Activated naive CD8-positive, alpha-beta T cell treated with anti-CD3 and anti-CD28 coated beads, Interleukin-2, amount 50 U/mL, for 24 hours (primary cell): ENCODE results near the gene FBXL13.
"Not testable (repeated sequence)": the region's sequence is repeated elsewhere in the genome, so short reads cannot be mapped to it uniquely, and the experiment has no call there.

Source experiments
- ATAC-seq: fragments of 150-1000 bp; cut with Tn5 transposase; one replicate; pipeline ENCODE4 v1.10.0; 2021
- DNase-seq: peaks from one replicate; pipeline ENCODE4 v3.0.0; 2021
- H3K27ac Mint-ChIP-seq: one replicate; pipeline ENCODE4 v1.8.0; 2021; ENCODE audit warnings: mild to moderate bottlenecking, mixed read lengths
- H3K27me3 Mint-ChIP-seq: one replicate; pipeline ENCODE4 v1.8.0; 2021; ENCODE audit warnings: mixed read lengths
- H3K36me3 Mint-ChIP-seq: one replicate; pipeline ENCODE4 v1.8.0; 2021; ENCODE audit warnings: low read depth, mixed read lengths
- H3K4me1 Mint-ChIP-seq: one replicate; pipeline ENCODE4 v1.8.0; 2021; ENCODE audit warnings: mixed read lengths
- H3K4me3 Mint-ChIP-seq: one replicate; pipeline ENCODE4 v1.8.0; 2021; ENCODE audit warnings: mild to moderate bottlenecking, moderate library complexity, mixed read lengths
- H3K9me3 Mint-ChIP-seq: one replicate; pipeline ENCODE4 v1.8.0; 2021; ENCODE audit warnings: mixed read lengths

The FBXL13 gene

DNA sequence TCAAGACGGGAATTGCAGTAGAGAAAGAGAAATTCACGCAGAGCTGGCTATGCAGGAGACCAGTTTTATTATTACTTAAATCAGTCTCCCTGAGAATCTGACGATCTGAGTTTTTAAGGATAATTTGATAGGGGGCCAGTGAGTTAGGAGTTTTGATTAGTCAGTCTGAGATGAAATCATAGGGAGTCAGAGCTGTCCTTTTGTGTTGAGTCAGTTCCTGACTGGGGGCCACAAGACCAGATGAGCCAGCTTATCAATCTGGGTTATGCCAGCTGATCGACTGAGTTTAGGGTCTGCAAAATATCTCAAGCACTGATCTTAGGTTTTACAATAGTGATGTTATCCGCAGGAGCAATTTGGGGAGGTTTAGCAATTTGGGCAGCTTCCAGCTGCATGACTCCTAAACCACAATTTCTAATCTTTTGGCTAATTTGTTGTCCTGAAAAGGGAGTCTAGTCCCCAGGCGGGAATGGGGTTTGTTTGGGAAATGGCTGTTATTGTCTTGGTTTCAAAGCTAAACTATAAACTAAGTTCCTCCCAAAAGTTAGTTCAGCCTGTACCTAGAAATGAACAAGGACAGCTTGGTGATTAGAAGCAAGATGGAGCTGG is 278.5 kb downstream of the FBXL13 start:
- H3K27me3 Mint-ChIP-seq, H3K4me3 Mint-ChIP-seq, ATAC-seq, DNase-seq, H3K4me1 Mint-ChIP-seq, H3K27ac Mint-ChIP-seq: not testable (repeated sequence)
- peaks cover 32% of the 10 kb centered on the region for H3K36me3 Mint-ChIP-seq
- peaks cover 20% of the 10 kb centered on the region for H3K9me3 Mint-ChIP-seq

DNA sequence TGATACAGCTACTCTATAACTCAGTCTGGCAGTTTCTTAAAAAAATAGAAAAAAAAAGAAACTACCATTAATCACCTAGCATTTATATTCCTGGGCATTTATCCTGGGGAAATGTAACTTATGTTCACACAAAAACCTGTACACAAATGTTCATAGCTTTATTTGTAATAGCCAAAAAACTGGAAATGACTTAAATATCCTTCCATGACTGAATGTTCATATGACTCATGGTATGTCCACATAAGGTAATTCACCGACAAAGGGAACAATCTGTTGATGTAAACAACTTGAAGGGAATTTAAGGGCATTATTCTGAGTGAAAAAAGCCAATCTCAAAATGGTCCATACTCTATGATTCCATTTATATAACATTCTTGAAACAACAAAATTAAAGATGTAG is 280.0 kb downstream of the FBXL13 start:
- not testable (repeated sequence) for H3K27ac Mint-ChIP-seq, H3K9me3 Mint-ChIP-seq, H3K4me3 Mint-ChIP-seq, DNase-seq, H3K4me1 Mint-ChIP-seq, ATAC-seq, H3K27me3 Mint-ChIP-seq
- H3K36me3 Mint-ChIP-seq = peaks cover 28% of the 10 kb centered on the region

DNA sequence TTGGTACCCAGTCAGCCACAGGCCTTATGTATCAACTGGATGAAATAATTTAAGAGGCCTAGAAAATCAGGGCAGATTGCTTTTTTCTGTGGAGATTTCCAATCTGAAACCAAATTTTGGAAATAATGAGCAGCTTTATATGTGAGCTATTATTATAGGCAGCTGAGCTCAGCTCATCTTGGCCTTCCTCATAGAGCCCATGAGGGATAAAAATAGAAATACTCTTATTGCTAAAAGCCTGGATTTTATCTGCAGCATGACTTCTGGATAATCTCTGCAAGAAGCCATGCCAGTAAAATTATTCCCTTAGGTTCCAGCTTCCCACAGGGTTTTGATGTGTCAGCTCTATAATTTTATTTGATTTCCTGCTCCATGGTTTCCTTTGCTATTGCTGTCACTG is 282.8 kb downstream of the FBXL13 start:
- H3K4me1 Mint-ChIP-seq, H3K27ac Mint-ChIP-seq, H3K27me3 Mint-ChIP-seq, ATAC-seq, H3K9me3 Mint-ChIP-seq, H3K4me3 Mint-ChIP-seq, DNase-seq: not testable (repeated sequence)
- H3K36me3 Mint-ChIP-seq = peaks cover 26% of the 10 kb centered on the region

DNA sequence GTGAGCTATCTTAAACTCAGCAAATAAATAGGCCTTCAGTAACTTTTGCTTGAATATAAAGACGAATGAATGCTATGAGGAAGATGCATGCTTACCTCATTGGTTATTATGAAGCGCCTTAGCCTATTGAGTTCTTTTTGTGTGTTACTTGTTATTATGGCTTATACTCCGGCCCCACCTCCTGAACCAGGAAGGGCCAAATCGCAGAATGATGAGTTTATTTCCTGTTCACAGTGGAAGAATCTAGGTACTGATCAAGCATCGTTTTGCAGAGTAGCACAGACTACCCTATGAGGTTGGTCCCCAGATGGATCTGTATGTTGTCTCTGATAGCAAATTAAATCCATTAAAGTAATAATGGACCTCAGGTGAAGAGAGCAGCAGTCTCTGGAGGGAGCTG is 283.2 kb downstream of the FBXL13 start:
- not testable (repeated sequence) for H3K4me1 Mint-ChIP-seq, H3K27me3 Mint-ChIP-seq, DNase-seq, H3K9me3 Mint-ChIP-seq, H3K27ac Mint-ChIP-seq, H3K4me3 Mint-ChIP-seq, ATAC-seq
- peaks cover 21% of the 10 kb centered on the region for H3K36me3 Mint-ChIP-seq

DNA sequence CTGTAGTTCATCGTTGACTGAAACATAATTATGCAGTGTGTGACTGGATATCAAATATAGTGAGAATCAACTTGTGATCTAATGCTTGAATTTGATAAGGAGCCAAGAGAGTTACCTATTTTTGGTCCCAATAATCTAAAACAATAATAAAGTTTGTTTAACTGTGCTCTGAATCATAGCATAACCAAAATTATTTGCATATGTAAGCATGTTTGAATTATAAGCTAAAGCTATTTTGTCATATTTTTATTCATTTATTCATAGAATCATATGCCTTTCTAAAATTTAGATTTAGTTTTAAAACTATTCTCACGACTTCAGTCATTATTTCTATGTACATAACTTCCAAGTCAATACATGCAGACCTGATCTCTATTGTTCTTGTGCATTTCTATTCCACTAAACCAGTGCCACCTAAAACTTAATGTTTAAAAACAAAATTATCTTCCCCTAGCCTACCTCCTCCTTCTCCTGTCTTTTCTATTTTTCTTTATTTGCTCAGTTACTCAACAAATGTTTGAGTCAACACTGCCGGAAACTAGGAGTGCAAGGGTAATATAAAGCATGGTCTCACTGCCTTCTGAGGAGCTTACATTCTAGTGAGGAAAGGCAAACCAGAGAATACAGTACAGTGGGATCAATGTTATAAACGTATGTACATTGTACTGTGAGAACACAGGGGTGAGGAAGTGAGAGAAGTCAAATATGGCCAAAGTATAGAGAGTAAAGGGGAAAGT is 284.1 kb downstream of the FBXL13 start:
- DNase-seq, H3K27me3 Mint-ChIP-seq, H3K4me3 Mint-ChIP-seq, H3K27ac Mint-ChIP-seq, H3K4me1 Mint-ChIP-seq, H3K9me3 Mint-ChIP-seq, ATAC-seq: not testable (repeated sequence)
- peaks cover 17% of the 10 kb centered on the region for H3K36me3 Mint-ChIP-seq

DNA sequence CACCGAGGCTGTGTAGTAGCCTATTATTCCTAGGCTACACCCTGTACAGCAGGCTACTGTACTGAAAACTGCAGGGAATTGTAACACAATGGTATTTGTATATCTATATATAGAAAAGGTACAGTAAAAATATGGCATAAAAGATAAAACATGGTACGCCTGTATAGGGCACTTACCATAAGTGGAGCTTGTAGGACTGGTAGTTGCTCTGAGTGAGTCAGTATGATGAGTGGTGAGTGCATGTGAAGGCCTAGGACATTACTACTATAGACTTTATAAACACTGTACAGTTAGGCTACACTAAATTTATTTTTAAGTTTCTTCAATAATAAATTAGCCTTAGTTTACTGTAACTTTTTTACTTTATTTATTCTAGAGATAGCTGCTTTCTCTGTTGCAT is 285.8 kb downstream of the FBXL13 start:
- H3K4me1 Mint-ChIP-seq, H3K27ac Mint-ChIP-seq, H3K36me3 Mint-ChIP-seq, H3K4me3 Mint-ChIP-seq, ATAC-seq, DNase-seq, H3K9me3 Mint-ChIP-seq, H3K27me3 Mint-ChIP-seq: not testable (repeated sequence)

DNA sequence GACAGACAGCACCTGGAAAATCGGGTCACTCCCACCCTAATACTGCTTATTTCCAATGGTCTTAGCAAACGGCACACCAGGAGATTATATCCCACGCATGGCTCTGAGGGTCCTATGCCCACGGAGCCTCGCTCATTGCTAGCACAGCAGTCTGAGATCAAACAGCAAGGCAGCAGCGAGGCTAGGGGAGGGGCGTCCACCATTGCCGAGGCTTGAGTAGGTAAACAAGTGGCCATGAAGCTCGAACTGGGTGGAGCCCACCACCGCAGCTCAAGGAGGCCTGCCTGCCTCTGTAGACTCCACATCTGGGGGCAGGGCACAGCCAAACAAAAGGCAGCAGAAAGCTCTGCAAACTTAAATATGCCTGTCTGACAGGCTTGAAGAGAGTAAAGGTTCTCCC is 293.7 kb downstream of the FBXL13 start:
- H3K36me3 Mint-ChIP-seq = peaks cover 15% of the 10 kb centered on the region
- not testable (repeated sequence) for H3K4me1 Mint-ChIP-seq, ATAC-seq, H3K4me3 Mint-ChIP-seq, H3K27ac Mint-ChIP-seq, H3K9me3 Mint-ChIP-seq, DNase-seq, H3K27me3 Mint-ChIP-seq

DNA sequence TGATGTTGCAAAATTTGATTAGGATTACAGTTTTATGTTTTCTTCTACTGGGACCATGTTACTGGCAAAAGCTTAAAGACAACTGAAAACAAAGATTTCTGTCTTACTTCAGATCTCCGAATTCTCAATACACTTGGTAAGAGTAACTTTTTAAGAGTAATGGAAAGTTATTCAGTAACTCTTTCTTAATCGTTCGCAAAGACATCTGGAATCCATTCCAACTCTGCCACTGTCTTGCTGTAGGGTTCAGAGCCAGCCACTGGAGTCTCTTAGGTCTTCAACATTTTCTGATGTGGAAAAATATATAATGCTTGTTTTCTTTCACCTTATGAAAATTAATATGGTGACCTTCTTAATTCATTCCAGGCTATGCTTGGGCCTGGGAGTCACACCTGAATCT is 295.9 kb downstream of the FBXL13 start:
- H3K36me3 Mint-ChIP-seq = peaks cover 15% of the 10 kb centered on the region
- not testable (repeated sequence) for H3K4me1 Mint-ChIP-seq, H3K27ac Mint-ChIP-seq, H3K4me3 Mint-ChIP-seq, DNase-seq, H3K9me3 Mint-ChIP-seq, ATAC-seq, H3K27me3 Mint-ChIP-seq

DNA sequence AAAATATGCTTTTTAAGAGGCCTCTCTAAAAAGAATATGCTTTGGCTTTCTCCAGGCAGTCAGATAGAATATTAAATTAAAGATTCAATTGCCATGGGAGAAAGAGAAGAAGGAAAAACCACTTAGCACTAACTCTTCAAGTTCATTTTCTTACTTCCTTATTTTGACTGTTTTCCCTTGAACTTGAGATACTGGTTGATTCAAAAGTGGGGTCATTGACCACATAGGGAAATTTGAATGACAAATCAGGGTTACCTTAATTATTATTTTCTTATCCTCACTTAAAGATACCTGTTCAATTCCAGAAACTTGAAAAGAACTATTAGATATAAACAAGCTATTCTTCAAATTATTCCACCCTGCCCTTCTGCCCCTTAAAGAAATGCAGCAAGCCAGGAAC is 298.4 kb downstream of the FBXL13 start:
- not testable (repeated sequence) for H3K27me3 Mint-ChIP-seq, H3K27ac Mint-ChIP-seq, ATAC-seq, DNase-seq, H3K4me3 Mint-ChIP-seq, H3K4me1 Mint-ChIP-seq, H3K9me3 Mint-ChIP-seq
- peaks cover 12% of the 10 kb centered on the region for H3K36me3 Mint-ChIP-seq

DNA sequence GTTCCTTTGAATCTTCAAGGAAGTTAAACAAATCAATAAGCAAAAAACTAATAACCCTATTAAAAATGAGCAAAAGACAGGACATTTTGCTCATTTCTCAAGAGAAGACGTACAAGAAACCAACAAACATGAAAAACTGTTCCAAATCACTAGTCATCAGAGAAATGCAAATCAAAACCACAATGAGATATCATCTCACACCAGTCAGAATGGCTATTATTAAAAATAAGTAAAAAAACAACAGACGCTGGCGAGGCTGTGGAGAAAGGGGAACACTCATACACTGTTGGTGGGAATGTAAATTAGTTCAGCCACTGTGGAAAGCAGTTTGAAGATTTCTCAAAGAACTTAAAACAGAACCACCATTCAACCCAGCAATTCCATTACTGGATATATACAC is 304.1 kb downstream of the FBXL13 start:
- not testable (repeated sequence) for H3K9me3 Mint-ChIP-seq, H3K27me3 Mint-ChIP-seq, H3K36me3 Mint-ChIP-seq, H3K4me3 Mint-ChIP-seq, H3K4me1 Mint-ChIP-seq, DNase-seq, H3K27ac Mint-ChIP-seq, ATAC-seq

DNA sequence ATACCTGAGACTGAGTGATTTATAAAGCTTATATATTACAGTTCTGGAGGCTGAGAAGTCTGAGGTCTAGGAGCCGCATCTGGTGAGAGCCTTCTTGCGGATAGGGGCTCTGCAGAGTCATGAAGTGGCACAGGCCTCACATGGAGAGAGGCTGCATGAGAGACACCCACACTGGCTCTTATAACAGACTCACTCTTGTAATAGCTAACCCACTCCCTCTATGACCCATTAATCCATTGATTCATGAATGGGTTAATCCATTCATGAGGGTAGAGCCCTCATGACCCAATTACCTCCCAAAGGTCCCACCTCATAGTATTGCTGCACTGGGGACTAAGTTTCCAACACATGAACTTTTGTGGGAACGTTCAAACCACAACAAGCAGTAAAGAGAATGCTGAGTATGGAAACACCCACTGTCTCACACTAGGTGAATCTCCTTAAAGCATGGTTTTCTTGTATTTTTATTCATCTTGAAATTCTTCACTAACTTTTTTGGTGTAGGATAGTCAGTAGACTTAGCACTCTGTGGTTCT is 304.9 kb downstream of the FBXL13 start:
- H3K9me3 Mint-ChIP-seq, H3K36me3 Mint-ChIP-seq, H3K27ac Mint-ChIP-seq, DNase-seq, H3K4me1 Mint-ChIP-seq, H3K27me3 Mint-ChIP-seq, H3K4me3 Mint-ChIP-seq: not testable (repeated sequence)
- peak; percentile 78 for ATAC-seq

DNA sequence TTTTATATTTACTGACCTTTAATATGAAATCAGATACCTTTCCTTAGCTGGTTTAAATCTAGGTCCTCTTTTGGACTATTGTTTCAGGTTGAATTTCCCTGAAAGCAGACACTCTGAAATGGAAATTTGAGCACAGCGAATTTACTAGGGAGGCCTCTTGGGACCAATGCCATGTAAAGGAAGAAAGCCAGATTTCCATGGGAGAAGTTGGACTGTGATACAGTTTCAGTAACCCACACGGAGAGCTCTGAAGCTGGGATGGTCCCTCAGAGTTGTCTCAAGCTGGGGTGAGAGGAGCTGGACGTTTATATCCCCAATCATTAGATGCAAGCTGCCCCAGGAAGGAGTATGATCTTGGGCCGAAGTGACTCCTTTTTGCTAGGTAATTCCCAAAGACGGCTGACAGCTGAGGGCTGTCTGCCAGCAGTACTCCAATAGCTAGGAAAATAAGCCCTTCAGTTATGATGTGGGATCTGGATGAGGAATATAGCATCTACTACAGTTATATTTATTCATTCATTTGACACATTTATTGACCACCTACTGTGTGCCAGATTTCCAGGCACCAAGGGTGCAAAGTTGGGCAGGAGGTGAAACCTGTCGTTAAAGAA is 311.2 kb downstream of the FBXL13 start:
- not testable (repeated sequence) for H3K27ac Mint-ChIP-seq, DNase-seq, H3K27me3 Mint-ChIP-seq, H3K4me1 Mint-ChIP-seq, H3K4me3 Mint-ChIP-seq, ATAC-seq, H3K36me3 Mint-ChIP-seq, H3K9me3 Mint-ChIP-seq
